GM19467 (cell line): Measurements from ENCODE around the gene NKX2-1.
"Not testable (repeated sequence)": the region's sequence is repeated elsewhere in the genome, so short reads cannot be mapped to it uniquely, and the experiment has no call there.

Source experiments
- ATAC-seq: cut with Tn5 transposase; IDR thresholded peaks from one replicate; pipeline ENCODE4 v1.9.1; 2021; ENCODE audit warnings: mild to moderate bottlenecking, moderate library complexity; ENCODE audit not compliant: unreplicated experiment

The NKX2-1 gene

GRCh38 chr14:36519431-36520321 lies at the start of gene NKX2-1:
TSS of gene NKX2-1 (minus strand) at chr14:36520232. CDS start at chr14:36520129, 103 bp downstream.
- ATAC-seq: no peak

GRCh38 chr14:36556811-36557433 lies 36.9 kb upstream of the NKX2-1 start:
- ATAC-seq: no peak

GRCh38 chr14:36555998-36556743 lies 36.1 kb upstream of the NKX2-1 start:
- ATAC-seq: no peak

DNA sequence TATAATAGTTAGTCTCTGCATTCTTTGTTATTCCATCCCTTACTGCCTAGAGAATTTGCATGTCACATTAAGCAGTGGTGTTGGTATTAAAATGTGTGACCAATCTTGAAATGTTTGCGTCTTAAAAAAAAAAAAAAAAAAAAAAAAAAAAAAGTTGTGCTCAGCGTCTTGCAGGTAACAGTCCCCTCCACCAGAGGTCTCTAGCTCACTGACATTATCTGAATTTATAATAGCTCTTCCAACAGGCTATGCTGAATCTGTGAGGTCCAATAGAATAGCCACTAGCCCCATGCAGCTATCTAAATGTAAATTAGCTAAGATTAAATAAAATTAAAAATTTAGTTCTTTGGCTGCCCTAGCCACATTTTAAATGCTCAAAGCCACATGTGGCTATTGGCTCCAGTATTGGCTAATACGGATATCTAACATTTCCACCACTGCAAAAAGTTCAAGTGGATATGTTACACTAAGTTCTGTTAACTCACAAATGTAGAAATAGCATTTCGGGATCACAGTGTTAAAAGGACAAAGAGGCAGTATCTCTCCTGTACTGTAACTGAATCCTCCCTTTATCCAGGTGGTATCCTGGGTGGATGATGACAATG lies 33.7 kb upstream of the NKX2-1 start:
- no peak for ATAC-seq

GRCh38 chr14:36550899-36551298 lies 30.9 kb upstream of the NKX2-1 start:
- ATAC-seq: no peak

DNA sequence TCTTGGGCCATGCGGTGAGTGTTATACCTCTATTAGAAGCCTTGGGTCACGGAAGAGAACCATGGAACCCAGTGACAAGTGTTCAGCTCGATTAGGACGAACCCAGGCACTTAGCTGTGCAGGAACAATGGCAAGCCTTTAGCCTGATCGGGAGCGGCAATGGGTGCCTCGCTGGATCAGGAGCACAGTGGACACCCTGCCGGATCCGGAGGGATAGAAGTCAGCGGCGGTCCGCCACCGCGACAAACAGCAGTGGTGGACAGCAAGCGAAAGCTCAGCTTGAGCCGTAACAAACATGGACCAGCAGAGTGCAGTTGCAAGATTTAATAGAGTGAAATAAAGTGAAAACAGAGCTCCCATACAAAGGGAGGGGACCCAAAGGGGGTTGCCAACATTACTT lies 24.2 kb upstream of the NKX2-1 start:
- not testable (repeated sequence) for ATAC-seq

- ATAC-seq: no peak
Observed at GRCh38 chr14:36538051-36538450, 18.0 kb upstream of the NKX2-1 start.

DNA sequence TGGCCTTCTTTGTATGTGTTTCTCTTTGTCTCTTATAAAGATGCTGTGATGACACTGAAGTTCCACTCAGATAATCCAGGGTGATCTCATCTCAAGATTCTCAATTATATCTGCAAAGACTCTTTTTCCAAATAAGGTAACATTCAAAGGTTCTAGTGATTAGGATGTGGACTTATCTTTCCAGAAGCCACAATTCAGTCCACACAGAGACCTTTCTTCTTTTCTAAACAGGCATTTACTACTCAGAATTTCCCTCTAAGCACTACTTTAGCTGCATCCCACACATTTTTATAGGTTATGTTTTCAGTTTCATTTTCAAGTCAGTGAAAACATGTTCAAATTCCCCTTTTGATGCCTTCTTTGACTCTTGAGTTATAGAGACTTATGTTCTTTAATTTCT lies 9.0 kb upstream of the NKX2-1 start:
- no peak for ATAC-seq

DNA sequence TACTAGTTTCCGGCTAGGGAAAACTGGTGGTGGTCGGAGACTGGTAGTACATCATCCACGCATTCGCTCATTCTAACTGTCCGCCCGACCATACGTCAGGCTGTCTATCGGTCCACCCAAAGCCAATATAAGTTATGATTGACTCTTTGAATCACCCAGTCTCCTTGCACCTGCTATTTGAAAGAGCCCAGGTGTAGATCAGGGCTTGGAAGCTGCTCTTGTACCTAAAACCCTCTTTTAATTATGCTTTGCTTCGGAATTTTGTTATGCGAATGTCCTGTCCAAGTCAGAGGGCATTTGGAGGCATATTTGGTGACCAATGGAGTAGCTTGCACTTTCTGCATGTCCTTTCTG lies 5.7 kb upstream of the NKX2-1 start:
- ATAC-seq: no peak

DNA sequence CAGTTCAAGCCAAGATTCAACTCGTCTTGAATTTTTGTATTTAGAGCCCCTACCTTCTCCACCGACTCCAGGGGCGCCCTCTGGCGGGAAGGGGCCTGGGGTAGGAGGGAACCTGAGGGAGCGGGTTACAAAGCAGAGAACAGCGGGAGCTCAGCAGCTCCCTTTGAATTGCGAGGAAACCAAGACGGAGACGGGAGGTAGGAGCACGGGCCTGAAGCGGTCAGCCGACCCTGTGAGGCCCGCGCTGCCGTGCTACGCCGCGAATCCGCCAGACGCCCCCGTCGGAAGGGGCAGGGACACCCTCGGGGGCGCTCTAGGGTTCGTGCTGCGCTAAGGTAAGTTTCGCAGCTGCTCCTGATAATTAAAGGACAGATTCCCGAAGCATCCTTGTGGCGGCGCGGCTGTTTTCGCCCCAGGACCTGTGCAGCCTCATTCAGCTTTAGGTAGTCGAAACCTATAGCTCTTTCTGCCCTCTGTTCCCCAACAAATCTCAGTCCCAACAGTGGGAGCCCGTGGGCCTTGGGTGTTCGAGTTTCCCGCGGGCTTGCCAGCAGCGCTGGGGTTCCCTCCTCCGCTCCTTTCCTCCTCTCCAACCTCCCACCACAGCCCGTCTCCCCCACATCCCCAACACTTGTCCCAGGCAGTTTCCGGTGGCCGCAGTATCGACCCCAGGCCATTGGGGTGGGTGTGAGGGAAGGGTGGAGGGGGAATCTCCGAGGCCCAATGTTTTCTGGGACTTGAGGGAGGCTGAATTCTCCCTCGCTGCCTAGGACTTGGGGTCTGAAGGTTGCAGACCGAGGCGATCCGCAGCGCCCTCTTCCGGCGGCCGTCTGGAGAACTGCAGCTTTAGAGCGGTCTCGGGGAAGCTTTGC lies 5.1 kb upstream of the NKX2-1 start:
- ATAC-seq: no peak

DNA sequence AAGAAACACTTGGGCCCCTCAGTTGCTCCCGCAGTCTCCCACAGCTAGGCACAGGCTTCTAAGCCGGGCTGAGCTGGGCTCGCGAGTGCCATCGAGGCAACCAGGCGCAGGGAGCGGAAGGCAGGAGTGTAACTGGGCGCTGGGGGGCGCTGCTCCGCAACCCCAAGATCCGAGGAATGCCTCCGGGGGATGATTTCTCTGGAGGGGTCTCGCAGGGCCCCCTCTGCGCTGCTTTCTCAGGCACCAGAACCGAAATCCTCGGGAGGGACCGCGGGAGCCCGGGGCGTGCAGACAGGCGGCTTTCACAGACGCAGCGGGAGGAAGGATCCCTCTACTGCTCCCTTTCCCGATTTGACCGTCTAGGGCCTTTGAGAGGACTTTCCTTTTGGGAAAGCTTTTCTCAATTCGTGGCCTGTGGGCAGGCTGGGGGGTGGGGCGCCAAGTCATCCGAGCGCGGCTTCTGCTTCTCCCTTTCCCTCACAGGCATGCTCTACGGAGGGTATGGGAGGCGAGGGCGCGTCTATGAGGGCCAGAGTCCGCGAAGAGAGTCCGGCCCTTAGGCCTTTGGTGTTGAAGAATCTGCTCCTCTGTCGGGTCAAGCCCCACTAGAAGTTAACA lies 4.3 kb upstream of the NKX2-1 start:
- no peak for ATAC-seq

- no peak for ATAC-seq
Observed at GRCh38 chr14:36522972-36523715, 3.1 kb upstream of the NKX2-1 start.

- ATAC-seq: no peak
Observed at GRCh38 chr14:36522347-36522971, 2.4 kb upstream of the NKX2-1 start.

DNA sequence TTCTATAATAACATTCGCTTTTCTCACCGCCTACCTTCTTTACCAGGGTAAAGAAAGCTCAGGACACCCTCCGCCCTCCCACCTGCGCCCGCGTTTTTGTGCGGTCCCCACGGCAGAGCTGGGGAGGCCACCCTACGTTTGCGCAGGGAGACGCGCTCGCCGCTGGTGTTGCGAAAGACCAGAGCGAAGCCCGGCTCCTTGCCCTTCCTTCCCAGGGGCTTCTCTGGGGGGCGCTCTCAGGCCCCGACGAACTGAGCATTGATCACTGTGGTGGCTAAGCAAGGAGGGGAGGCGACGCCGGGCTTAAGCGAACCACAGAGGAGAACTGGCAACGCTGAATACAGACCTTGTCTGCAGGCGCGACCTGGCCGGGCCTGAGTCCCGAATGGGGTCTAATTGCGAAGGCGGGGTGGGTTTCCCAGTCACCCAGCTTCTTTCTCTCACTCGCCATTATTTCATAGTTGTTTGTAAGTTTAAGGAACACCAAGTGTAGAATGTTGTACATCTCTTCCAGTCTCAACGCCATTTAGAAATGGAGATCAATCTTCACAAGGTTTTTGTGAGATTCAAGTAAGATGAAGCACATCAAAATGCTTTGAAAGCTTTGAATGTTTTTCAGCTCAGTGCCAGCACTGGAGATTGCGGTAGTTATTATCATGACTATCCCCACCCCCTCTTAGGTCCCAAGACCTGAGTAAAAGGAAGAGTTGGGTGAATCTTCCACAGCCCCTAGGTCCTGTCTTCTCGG lies 1.7 kb upstream of the NKX2-1 start:
- ATAC-seq: no peak

DNA sequence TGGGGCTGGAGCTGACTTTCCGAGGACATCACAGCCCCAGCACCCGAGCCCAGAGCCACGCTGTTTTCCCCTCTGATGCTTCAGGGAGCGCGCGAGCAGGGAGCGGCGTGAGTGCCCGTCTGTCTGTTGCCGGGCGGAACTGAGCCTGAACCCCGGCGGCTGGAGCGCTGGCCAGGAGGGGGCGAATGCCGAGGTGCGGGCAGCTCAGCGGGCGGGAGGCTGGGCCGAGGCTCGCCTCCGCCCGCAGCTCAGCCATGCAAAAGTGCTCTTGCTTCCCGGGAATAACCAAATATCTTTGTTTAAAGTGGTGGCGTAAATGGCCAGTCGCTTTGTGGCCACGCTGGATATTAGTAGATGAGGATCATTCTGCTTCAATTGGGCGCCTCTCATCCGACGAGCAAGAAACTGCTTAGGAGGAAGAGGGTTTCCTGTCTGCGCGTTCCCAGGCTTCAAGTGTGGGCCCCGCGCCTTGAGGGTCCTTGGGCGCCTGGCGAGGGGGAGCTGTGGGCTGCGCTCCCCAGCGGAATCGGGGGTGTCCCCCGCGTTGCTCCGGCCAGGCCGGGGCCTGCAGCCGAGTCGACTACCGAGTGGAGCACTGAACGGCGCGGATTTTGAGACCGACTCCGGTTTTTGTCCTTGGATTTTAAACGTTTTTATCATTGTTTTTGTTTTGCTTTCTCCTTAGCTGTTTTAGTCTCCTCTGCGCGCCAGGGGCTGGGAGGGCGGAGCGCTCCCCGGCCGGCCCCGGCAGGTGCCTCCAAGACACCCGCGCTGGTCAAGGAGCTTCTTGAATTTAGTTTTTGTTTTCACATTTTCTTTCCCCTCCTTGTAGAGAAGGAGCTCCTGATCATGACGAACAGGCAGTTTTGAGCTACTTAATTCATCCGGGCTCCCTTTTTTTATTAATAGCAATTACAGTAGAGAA lies 831 bp upstream of the NKX2-1 start:
- ATAC-seq: no peak

- ATAC-seq: no peak
Observed at GRCh38 chr14:36518586-36519430, 1.2 kb downstream of the NKX2-1 start.
